SU-DHL-6 (cell line): ENCODE measurements around the gene MTNR1B.

Experiments used
- H2AFZ ChIP-seq: fragments of 200-600 bp; sonication (generic); 2 replicates; pipeline ENCODE4 v1.6.1; 2014; ENCODE audit warnings: low read depth, mild to moderate bottlenecking, moderate library complexity, mixed read lengths, antibody characterized with exemption, low read length; ENCODE audit not compliant: severe bottlenecking
- H3F3A ChIP-seq: fragments of 200-600 bp; shearing (Covaris generic); 2 replicates; pipeline ENCODE4 v1.6.0; 2016; ENCODE audit warnings: antibody characterized with exemption, mild to moderate bottlenecking; ENCODE audit not compliant: insufficient read depth
- H3K27ac ChIP-seq: fragments of 200-600 bp; sonication (generic); 2 replicates; pipeline ENCODE4 v1.5.1; 2016; ENCODE audit warnings: low read depth, mild to moderate bottlenecking, low read length, moderate library complexity, mixed read lengths
- H3K27me3 ChIP-seq: fragments of 200-600 bp; sonication (generic), shearing (Covaris generic); 2 replicates; pipeline ENCODE4 v1.6.0; 2014; ENCODE audit warnings: mild to moderate bottlenecking, low read length
- H3K36me3 ChIP-seq: fragments of 200-600 bp; sonication (generic); 2 replicates; pipeline ENCODE4 v1.6.1; 2014; ENCODE audit warnings: mild to moderate bottlenecking, low read length, mixed read lengths
- H3K4me2 ChIP-seq: fragments of 300-600, 200-600 bp; shearing (Covaris generic), sonication (generic); 2 replicates; pipeline ENCODE4 v1.6.0; 2014; ENCODE audit warnings: low read length, low read depth, mild to moderate bottlenecking; ENCODE audit not compliant: poor library complexity, severe bottlenecking
- H3K4me3 ChIP-seq: fragments of 200-600 bp; sonication (generic); 2 replicates; pipeline ENCODE4 v1.5.1; 2014; ENCODE audit warnings: antibody characterized with exemption, low read length, mild to moderate bottlenecking, mixed read lengths; ENCODE audit not compliant: insufficient read depth, poor library complexity, severe bottlenecking
- H3K79me2 ChIP-seq: fragments of 200-600 bp; sonication (generic); 2 replicates; pipeline ENCODE4 v1.6.1; 2014; ENCODE audit warnings: mild to moderate bottlenecking, low read length, moderate library complexity; ENCODE audit not compliant: insufficient read depth
- H3K9ac ChIP-seq: fragments of 200-600 bp; sonication (generic); 2 replicates; pipeline ENCODE4 v1.7.0; 2014; ENCODE audit warnings: mild to moderate bottlenecking, low read length
- H3K9me2 ChIP-seq: fragments of 200-600 bp; sonication (generic); replicated peaks from 2 replicates; pipeline ENCODE4 v1.6.1; 2014; ENCODE audit warnings: low read length; ENCODE audit not compliant: insufficient read depth
- H3K9me3 ChIP-seq: fragments of 200-600 bp; sonication (generic); 2 replicates; pipeline ENCODE4 v1.6.1; 2014; ENCODE audit warnings: low read length, mixed read lengths; ENCODE audit not compliant: insufficient read depth
- H4K20me1 ChIP-seq: fragments of 200-600 bp; sonication (generic); 2 replicates; pipeline ENCODE4 v1.6.1; 2014; ENCODE audit warnings: low read depth, mild to moderate bottlenecking, antibody characterized with exemption, low read length, moderate library complexity, mixed read lengths
- CTCF ChIP-seq: fragments of 200-600 bp; sonication (generic); IDR thresholded peaks from one replicate; pipeline ENCODE4 v1.5.1; 2017; ENCODE audit warnings: antibody characterized with exemption, mild to moderate bottlenecking, low read length, moderate library complexity; ENCODE audit not compliant: insufficient read depth, poor library complexity, severe bottlenecking
- EZH2phosphoT487 ChIP-seq: fragments of 200-600 bp; sonication (generic), shearing (Covaris generic); conservative IDR thresholded peaks from 2 replicates; pipeline ENCODE4 v1.6.1; 2018; ENCODE audit warnings: mild to moderate bottlenecking, antibody characterized with exemption, low read length, moderate library complexity, mixed read lengths

The MTNR1B gene

GRCh38 chr11:92929246-92929645 is 40.2 kb upstream of the MTNR1B start:
- TF ChIP-seq CTCF, result no peak
- TF ChIP-seq EZH2phosphoT487, result no peak
- Histone ChIP-seq H2AFZ (no peak overlapping the region), H3K4me3 (no peak overlapping the region), H3K4me2 (no peak overlapping the region), H3K9me3 (0 out of 2 replicates have a peak, but pooled peaks cover 8% of the 10 kb centered on the region), H3K27me3 (no peaks in the 10 kb centered on the region), H3F3A (no peaks in the 10 kb centered on the region), H3K27ac (no peak overlapping the region), H3K9me2 (no peaks in the 10 kb centered on the region), H3K9ac (no peak overlapping the region), H3K36me3 (no peaks in the 10 kb centered on the region), H3K79me2 (no peaks in the 10 kb centered on the region), H4K20me1 (no peaks in the 10 kb centered on the region)

GRCh38 chr11:92929653-92930052 is 39.8 kb upstream of the MTNR1B start:
- Histone ChIP-seq H3K27ac (no peak overlapping the region), H3F3A (no peaks in the 10 kb centered on the region), H4K20me1 (no peaks in the 10 kb centered on the region), H3K4me3 (no peak overlapping the region), H2AFZ (no peak overlapping the region), H3K36me3 (no peaks in the 10 kb centered on the region), H3K9ac (no peak overlapping the region), H3K27me3 (no peaks in the 10 kb centered on the region), H3K4me2 (no peak overlapping the region), H3K79me2 (no peaks in the 10 kb centered on the region), H3K9me2 (no peaks in the 10 kb centered on the region), H3K9me3 (0 out of 2 replicates have a peak, but pooled peaks cover 8% of the 10 kb centered on the region)
- TF ChIP-seq CTCF (no peak), EZH2phosphoT487 (no peak)

GRCh38 chr11:92931746-92932422 is 37.6 kb upstream of the MTNR1B start:
- H3K9ac ChIP-seq, result no peak overlapping the region
- H4K20me1 ChIP-seq, result no peaks in the 10 kb centered on the region
- H3K36me3 ChIP-seq, result no peaks in the 10 kb centered on the region
- no peak overlapping the region for H3K4me2 ChIP-seq
- H3F3A ChIP-seq, result no peaks in the 10 kb centered on the region
- TF ChIP-seq EZH2phosphoT487, result no peak
- TF ChIP-seq CTCF, result no peak
- no peaks in the 10 kb centered on the region for H3K9me2 ChIP-seq
- no peak overlapping the region for H3K27ac ChIP-seq
- no peak overlapping the region for H2AFZ ChIP-seq
- H3K4me3 ChIP-seq, result no peak overlapping the region
- H3K27me3 ChIP-seq, result no peaks in the 10 kb centered on the region
- no peaks in the 10 kb centered on the region for H3K79me2 ChIP-seq
- H3K9me3 ChIP-seq, result no peaks in the 10 kb centered on the region
